Fibroblast of the aortic adventitia (primary cell): ENCODE measurements around the gene PPIL1. TPM values are rescaled to one million over a fixed set of nuclear protein-coding genes. Genes with fewer than 3 reads are reported as not detected.

Source experiments
- DNase-seq: peaks from one replicate; pipeline ENCODE4 v3.0.0-alpha.2; 2010; ENCODE audit warnings: low read depth
- H3K4me3 ChIP-seq: 2 replicates; pipeline ENCODE4 v1.5.1; 2011; ENCODE audit warnings: low read depth, mild to moderate bottlenecking, control low read depth, low read length, moderate library complexity
- CTCF ChIP-seq: IDR thresholded peaks from 2 replicates; pipeline ENCODE4 v1.5.1; 2011; ENCODE audit warnings: mild to moderate bottlenecking, low read length, control low read depth, inconsistent platforms; ENCODE audit not compliant: insufficient read depth
- total RNA-seq: library from RNA; depleted of rRNA; stranded (reverse); fragments of >200 nt; gene quantifications from 2 replicates; pipeline ENCODE4 v1.2.3, GENCODE V29; 2012; ENCODE audit warnings: low replicate concordance

PPIL1 gene
- total RNA-seq, 1 donor = 36.9 TPM

GRCh38 chr6:36836111-36837021, 38.2 kb downstream of the PPIL1 start:
- DNase-seq = no peak

GRCh38 chr6:36834576-36835341, 39.8 kb downstream of the PPIL1 start:
- no peak overlapping the region for H3K4me3 ChIP-seq
- DNase-seq = no peak
- TF ChIP-seq CTCF = no peak

More at GRCh38 chr6:36836111-36837021, 38.2 kb downstream of the PPIL1 start:
- TF ChIP-seq CTCF = no peak
- H3K4me3 ChIP-seq = no peak overlapping the region

GRCh38 chr6:36833182-36833789, 41.3 kb downstream of the PPIL1 start:
- TF ChIP-seq CTCF = no peak
- H3K4me3 ChIP-seq = no peak overlapping the region
- no peak for DNase-seq

GRCh38 chr6:36832313-36832712, 42.3 kb downstream of the PPIL1 start:
- no peak for TF ChIP-seq CTCF

GRCh38 chr6:36830577-36830976, 44.0 kb downstream of the PPIL1 start:
- H3K4me3 ChIP-seq = no peak overlapping the region
- no peak for TF ChIP-seq CTCF
- no peak for DNase-seq

More at GRCh38 chr6:36832313-36832712, 42.3 kb downstream of the PPIL1 start:
- no peak for DNase-seq
- no peak overlapping the region for H3K4me3 ChIP-seq

- TF ChIP-seq CTCF = no peak
- peak; percentile 86 for DNase-seq
Measured at GRCh38 chr6:36829919-36830544, 44.6 kb downstream of the PPIL1 start.

More at GRCh38 chr6:36829919-36830544, 44.6 kb downstream of the PPIL1 start:
- H3K4me3 ChIP-seq = no peak overlapping the region
